K562 (cell line): Measurements from ENCODE around the gene HSPA8. TPM values are rescaled to one million over a fixed set of nuclear protein-coding genes. Genes with fewer than 3 reads are reported as not detected.

Experiments
- CCNT2 ChIP-seq: IDR thresholded peaks from 2 replicates; pipeline ENCODE4 v1.6.1; 2011; ENCODE audit warnings: borderline replicate concordance, low read depth, mild to moderate bottlenecking, moderate library complexity, mixed read lengths, low read length; ENCODE audit not compliant: insufficient read length; ENCODE audit errors: extremely low read depth
- DACH1 ChIP-seq: fragments of 450-650 bp; IDR thresholded peaks from 2 replicates; pipeline ENCODE4 v1.6.1; 2018; ENCODE audit not compliant: partially characterized antibody
- DDX20 ChIP-seq: fragments of 450-650 bp; IDR thresholded peaks from 2 replicates; pipeline ENCODE4 v1.6.1; 2016; ENCODE audit warnings: missing genetic modification characterization, low read depth, mild to moderate bottlenecking, missing compliant biosample characterization, moderate library complexity
- FOXA1 ChIP-seq: fragments of 450-650 bp; IDR thresholded peaks from 2 replicates; pipeline ENCODE4 v1.6.1; 2016; ENCODE audit warnings: mild to moderate bottlenecking, borderline replicate concordance
- FOXK2 ChIP-seq, 2 experiments: fragments of 450-650 bp; IDR thresholded peaks in 1 of 2; conservative IDR thresholded peaks in 1 of 2; 2 replicates each; pipeline ENCODE4 v1.6.1; 2016; ENCODE audit warnings: low read depth in 2 of 2, mild to moderate bottlenecking in 1 of 2
- HDAC2 ChIP-seq: fragments of 450-650 bp; IDR thresholded peaks from 2 replicates; pipeline ENCODE4 v1.6.1; 2016; ENCODE audit warnings: mild to moderate bottlenecking
- NR2C1 ChIP-seq, 2 experiments: fragments of 450-650 bp; IDR thresholded peaks; 2 replicates each; pipeline ENCODE4 v1.6.1; 2017; ENCODE audit warnings: mild to moderate bottlenecking in 2 of 2, antibody characterized with exemption in 1 of 2, inconsistent platforms in 1 of 2, missing compliant biosample characterization in 1 of 2, missing genetic modification characterization in 1 of 2
- PML ChIP-seq: IDR thresholded peaks from 2 replicates; pipeline ENCODE4 v1.6.1; 2012; ENCODE audit warnings: low read length, inconsistent platforms
- RAD51 ChIP-seq: fragments of 450-650 bp; IDR thresholded peaks from 2 replicates; pipeline ENCODE4 v1.7.1; 2016; ENCODE audit warnings: low read depth, mild to moderate bottlenecking, borderline replicate concordance
- SAP30 ChIP-seq: fragments of 200-600 bp; sonication (generic); IDR thresholded peaks from 2 replicates; pipeline ENCODE4 v1.6.1; 2012; ENCODE audit warnings: borderline replicate concordance, low read depth, mild to moderate bottlenecking, moderate library complexity, low read length, control low read depth, inconsistent platforms; ENCODE audit not compliant: insufficient read depth, poor library complexity, severe bottlenecking
- SMARCA5 ChIP-seq: fragments of 450-650 bp; IDR thresholded peaks from 2 replicates; pipeline ENCODE4 v1.6.1; 2016
- ZNF3 ChIP-seq: fragments of 250-450 bp; sonication (Bioruptor Pico); IDR thresholded peaks from 2 replicates; pipeline ENCODE4 v1.5.0; 2021; ENCODE audit warnings: mild to moderate bottlenecking, moderate library complexity
- polyA plus RNA-seq, 8 experiments: library from polyadenylated mRNA; depleted of rRNA in 4 of 8; stranded (reverse) in 5 of 8; unstranded in 3 of 8; fragments of >200 nt; fragmentation: Nextera tagmentation in 2 of 8; fragmentation: Illumina TruSeq in 1 of 8; extraction: Ambion mirVana in 2 of 8; extraction: Trizol in 1 of 8; gene quantifications; 2 replicates each; pipeline versions ENCODE4 v1.2.1 to v1.2.3, GENCODE V29; 2011 to 2014; ENCODE audit warnings: inconsistent platforms in 1 of 8, missing spikeins in 1 of 8
- total RNA-seq, 7 experiments: library from RNA; depleted of rRNA in 6 of 7; stranded (reverse); fragments of >200 nt in 6 of 7; fragmentation: Illumina TruSeq in 2 of 7; extraction: Trizol in 2 of 7; gene quantifications; 2 replicates each; pipeline versions ENCODE4 v1.2.1 to v1.2.3, GENCODE V29; 2011 to 2021; ENCODE audit warnings: low replicate concordance in 1 of 7
- TF ChIP-seq, protein P1 (sequence below), 2 experiments: fragments of 250-450 bp in 1 of 2; fragments of 450-650 bp in 1 of 2; sonication (Bioruptor Pico) in 1 of 2; IDR thresholded peaks; 2 replicates each; pipeline versions ENCODE4 v1.6.1 to v1.8.0; 2016 to 2021; ENCODE audit warnings: mild to moderate bottlenecking in 2 of 2, moderate library complexity in 2 of 2, missing compliant biosample characterization in 1 of 2, missing genetic modification characterization in 1 of 2
- TF ChIP-seq, protein P2 (sequence below): fragments of 450-650 bp; conservative IDR thresholded peaks from 2 replicates; pipeline ENCODE4 v1.6.1; 2016; ENCODE audit warnings: missing genetic modification characterization, low read depth, mild to moderate bottlenecking, missing compliant biosample characterization, moderate library complexity
- TF ChIP-seq, protein P3 (sequence below): fragments of 250-450 bp; sonication (Bioruptor Pico); IDR thresholded peaks from 2 replicates; pipeline ENCODE4 v1.8.0; 2021; ENCODE audit warnings: moderate library complexity, mild to moderate bottlenecking, inconsistent platforms
- TF ChIP-seq, protein P4 (sequence below): fragments of 450-650 bp; IDR thresholded peaks from 2 replicates; pipeline ENCODE4 v1.6.1; 2017; ENCODE audit warnings: antibody characterized with exemption, mild to moderate bottlenecking

Gene HSPA8
- total and polyA plus RNA-seq, 9 of the 15 experiments (the other 6 are each of a cell fraction or from before 2014, with no cell fraction given): 1,250 to 3,966 (median 2,773) TPM

DNA sequence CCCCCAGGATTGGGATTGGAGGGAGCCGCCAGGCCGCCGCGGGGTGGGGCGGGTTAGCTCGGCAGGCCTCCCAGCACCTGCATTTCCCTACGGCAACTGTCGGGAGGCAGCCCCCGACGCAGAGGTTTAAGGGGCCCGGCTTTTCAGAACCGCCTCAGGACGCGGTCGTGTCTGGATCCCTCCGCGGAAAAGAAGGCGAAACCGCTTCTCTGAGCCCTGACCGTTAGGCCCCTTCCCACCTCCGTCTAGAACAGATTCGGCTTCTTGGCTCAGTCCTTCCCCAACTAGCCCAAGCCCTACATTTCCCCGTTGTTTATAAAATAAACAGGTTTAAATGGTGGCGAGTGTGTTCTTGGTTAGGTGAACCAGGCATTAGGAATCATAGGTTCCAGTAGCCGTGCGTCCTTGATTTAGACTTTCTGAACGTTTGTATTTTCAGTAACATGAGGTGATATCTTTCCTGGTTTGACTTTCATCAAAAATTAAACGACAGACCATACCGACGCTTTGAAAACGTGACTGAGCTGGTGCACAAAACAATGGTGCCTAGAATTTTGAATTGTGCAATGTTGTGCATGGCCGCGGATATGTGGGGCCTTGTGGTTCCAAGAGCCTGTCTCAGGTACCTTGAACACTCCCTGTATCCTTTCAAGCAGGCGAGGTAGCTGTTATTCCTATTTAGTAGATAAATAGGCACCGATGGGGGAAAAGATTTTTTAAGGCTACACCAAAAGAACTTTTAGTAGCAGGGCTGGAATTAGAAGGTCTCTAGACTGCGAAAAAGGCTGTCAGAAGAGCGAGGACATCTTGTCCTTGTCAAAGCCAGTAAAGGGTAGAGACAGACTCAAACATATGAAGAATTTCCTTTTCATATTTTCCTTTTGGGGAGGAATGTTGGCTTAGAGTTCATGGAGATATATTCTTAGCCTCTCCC lies 1.2 kb upstream of the HSPA8 start (continued):
- TF ChIP-seq, protein P1, sequence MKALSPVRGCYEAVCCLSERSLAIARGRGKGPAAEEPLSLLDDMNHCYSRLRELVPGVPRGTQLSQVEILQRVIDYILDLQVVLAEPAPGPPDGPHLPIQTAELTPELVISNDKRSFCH (CRISPR knock-in tag; IDR thresholded peaks at IDR 0.05): no peak
- TF ChIP-seq, protein P1 (tag; IDR thresholded peaks at IDR 0.05): no peak
- TF ChIP-seq, protein P2, sequence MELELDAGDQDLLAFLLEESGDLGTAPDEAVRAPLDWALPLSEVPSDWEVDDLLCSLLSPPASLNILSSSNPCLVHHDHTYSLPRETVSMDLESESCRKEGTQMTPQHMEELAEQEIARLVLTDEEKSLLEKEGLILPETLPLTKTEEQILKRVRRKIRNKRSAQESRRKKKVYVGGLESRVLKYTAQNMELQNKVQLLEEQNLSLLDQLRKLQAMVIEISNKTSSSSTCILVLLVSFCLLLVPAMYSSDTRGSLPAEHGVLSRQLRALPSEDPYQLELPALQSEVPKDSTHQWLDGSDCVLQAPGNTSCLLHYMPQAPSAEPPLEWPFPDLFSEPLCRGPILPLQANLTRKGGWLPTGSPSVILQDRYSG (tag): peak; percentile 64; the same call in 1 of the 2 replicates
- TF ChIP-seq, protein P3, sequence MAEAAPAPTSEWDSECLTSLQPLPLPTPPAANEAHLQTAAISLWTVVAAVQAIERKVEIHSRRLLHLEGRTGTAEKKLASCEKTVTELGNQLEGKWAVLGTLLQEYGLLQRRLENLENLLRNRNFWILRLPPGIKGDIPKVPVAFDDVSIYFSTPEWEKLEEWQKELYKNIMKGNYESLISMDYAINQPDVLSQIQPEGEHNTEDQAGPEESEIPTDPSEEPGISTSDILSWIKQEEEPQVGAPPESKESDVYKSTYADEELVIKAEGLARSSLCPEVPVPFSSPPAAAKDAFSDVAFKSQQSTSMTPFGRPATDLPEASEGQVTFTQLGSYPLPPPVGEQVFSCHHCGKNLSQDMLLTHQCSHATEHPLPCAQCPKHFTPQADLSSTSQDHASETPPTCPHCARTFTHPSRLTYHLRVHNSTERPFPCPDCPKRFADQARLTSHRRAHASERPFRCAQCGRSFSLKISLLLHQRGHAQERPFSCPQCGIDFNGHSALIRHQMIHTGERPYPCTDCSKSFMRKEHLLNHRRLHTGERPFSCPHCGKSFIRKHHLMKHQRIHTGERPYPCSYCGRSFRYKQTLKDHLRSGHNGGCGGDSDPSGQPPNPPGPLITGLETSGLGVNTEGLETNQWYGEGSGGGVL (CRISPR knock-in tag): no peak
- TF ChIP-seq, protein P4, sequence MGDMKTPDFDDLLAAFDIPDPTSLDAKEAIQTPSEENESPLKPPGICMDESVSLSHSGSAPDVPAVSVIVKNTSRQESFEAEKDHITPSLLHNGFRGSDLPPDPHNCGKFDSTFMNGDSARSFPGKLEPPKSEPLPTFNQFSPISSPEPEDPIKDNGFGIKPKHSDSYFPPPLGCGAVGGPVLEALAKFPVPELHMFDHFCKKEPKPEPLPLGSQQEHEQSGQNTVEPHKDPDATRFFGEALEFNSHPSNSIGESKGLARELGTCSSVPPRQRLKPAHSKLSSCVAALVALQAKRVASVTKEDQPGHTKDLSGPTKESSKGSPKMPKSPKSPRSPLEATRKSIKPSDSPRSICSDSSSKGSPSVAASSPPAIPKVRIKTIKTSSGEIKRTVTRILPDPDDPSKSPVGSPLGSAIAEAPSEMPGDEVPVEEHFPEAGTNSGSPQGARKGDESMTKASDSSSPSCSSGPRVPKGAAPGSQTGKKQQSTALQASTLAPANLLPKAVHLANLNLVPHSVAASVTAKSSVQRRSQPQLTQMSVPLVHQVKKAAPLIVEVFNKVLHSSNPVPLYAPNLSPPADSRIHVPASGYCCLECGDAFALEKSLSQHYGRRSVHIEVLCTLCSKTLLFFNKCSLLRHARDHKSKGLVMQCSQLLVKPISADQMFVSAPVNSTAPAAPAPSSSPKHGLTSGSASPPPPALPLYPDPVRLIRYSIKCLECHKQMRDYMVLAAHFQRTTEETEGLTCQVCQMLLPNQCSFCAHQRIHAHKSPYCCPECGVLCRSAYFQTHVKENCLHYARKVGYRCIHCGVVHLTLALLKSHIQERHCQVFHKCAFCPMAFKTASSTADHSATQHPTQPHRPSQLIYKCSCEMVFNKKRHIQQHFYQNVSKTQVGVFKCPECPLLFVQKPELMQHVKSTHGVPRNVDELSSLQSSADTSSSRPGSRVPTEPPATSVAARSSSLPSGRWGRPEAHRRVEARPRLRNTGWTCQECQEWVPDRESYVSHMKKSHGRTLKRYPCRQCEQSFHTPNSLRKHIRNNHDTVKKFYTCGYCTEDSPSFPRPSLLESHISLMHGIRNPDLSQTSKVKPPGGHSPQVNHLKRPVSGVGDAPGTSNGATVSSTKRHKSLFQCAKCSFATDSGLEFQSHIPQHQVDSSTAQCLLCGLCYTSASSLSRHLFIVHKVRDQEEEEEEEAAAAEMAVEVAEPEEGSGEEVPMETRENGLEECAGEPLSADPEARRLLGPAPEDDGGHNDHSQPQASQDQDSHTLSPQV: 0 out of 2 replicates have a peak, but pooled peaks have one; percentile 51
- TF ChIP-seq DACH1: no peak
- TF ChIP-seq FOXK2 (conservative IDR thresholded peaks at IDR 0.05 in 1 of 2, IDR thresholded peaks at IDR 0.05 in 1 of 2; ENCODE audit: low read depth in 2 of 2): no peak
- no peak for TF ChIP-seq CCNT2
- no peak for TF ChIP-seq NR2C1 (IDR thresholded peaks at IDR 0.05)
- no peak for TF ChIP-seq NR2C1 (tag; IDR thresholded peaks at IDR 0.05)
- TF ChIP-seq DDX20 (tag): no peak
- no peak for TF ChIP-seq PML
- no peak for TF ChIP-seq ZNF3 (CRISPR knock-in tag)
- no peak for TF ChIP-seq SAP30
- TF ChIP-seq SMARCA5: no peak
- no peak for TF ChIP-seq HDAC2
- no peak for TF ChIP-seq RAD51
- no peak for TF ChIP-seq FOXA1
